Stimulated activated CD4-positive, alpha-beta T cell treated with anti-CD3 and anti-CD28 coated beads, TNF-alpha, amount 100 ng/mL, for 48 hours (primary cell): Measurements from ENCODE around the gene NDUFA12.
"Not testable (repeated sequence)": the region's sequence is repeated elsewhere in the genome, so short reads cannot be mapped to it uniquely, and the experiment has no call there.

Source experiments
- DNase-seq, 3 donors: peaks; one replicate each; pipeline ENCODE4 v3.0.0-alpha.2; 2020; ENCODE audit warnings: low read depth in 3 of 3

Gene NDUFA12

DNA sequence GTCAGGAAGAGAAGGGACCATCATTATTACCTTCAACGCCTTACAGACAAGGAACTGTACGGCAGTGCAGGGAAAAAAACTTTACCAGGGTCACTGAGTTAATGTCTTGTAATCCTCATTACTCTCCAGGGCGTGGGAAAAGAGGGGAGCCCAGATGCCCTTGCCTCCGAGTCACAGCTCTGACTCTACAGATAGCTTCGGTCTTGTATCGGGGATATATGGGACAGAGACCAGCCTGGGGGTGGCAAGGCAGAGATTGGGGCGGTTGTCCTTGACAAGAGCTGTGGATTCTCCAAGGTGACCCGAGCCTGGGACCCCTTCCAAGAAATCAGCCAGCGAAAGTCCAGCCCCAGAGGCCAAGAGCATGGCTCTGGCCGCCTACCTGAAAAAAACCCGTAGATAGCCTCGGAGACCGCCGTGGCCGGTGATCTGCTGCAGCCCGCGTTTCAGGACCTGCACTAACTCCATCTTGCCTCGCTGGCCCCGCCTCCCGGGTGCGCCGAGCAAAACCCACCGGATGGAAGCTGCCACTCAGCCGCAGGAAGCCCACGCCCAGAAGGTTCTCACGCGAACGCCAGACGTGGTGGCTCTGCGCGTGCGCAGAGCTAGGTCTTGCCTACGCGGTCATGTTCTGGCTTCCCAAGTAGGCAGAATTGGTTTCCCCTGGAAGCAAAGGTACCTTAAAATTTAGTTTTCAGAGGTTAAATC lies at the start of gene NDUFA12:
Gene NDUFA12 (minus strand): TSS at position 485 of the 708 bp plus-strand sequence. CDS start 17 bp downstream, at position 468.
- DNase-seq = peak; percentile 91 to 93 (median 91)

- no peak for DNase-seq
These were observed 47.7 kb upstream of the NDUFA12 start for GRCh38 chr12:95051241-95051640.

DNA sequence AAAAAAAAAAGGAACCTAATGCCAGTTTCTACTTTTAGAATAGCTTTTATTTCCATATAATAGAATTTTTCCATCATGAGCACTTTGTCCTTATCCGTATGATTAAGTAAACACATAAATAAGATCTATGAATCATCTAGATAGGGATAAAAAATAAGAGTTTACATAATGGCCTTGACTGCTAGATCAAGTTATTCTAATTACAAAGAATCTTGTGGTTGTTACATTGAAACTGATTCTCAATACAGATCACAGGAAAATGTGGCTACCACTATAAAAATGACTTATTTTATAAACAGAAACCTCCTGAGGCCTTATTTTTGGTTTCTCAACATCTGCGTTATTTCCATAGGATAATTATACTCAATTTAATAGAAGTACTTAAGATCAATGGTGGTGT lies 34.4 kb upstream of the NDUFA12 start:
- DNase-seq = no peak

- no peak for DNase-seq
These were observed 31.3 kb upstream of the NDUFA12 start for GRCh38 chr12:95034750-95035149.

DNA sequence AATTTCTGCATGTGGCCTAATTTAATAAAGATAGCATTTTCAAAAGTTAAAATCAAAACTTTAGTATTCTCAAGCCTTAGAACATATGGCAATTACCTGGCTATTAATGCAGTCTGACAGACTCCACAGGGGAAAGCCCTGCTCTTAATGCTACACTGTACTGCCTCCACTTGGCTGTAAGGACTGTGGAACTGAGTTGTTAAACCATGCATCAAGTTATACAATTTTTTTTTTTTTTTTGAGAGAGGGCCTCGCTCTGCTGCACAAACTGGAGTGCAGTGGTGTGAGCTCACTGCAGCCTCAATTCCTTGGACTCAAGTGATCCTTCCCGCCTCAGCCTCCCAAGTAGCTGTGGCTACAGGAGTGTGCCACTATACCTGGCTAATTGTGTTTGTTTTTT lies 19.0 kb upstream of the NDUFA12 start:
- no peak for DNase-seq

DNA sequence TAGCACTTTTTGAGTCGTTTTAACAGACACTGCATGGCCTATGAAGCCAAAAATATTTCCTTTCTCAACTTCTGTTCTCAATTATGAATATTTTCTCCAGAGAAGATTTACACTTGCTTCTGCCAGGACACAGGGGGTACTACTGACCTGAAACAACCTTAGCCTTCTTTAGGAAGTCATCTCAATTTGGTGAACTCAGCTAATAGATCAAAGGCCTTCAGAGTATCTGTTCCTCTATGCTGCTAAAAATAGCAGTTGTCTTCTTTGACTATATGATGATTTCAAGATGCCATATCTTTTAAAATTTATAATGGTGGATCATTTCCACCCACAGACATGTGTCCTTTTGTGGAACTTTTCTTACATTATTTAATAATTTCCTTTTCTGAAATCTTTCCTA lies 14.0 kb upstream of the NDUFA12 start:
- no peak for DNase-seq

DNA sequence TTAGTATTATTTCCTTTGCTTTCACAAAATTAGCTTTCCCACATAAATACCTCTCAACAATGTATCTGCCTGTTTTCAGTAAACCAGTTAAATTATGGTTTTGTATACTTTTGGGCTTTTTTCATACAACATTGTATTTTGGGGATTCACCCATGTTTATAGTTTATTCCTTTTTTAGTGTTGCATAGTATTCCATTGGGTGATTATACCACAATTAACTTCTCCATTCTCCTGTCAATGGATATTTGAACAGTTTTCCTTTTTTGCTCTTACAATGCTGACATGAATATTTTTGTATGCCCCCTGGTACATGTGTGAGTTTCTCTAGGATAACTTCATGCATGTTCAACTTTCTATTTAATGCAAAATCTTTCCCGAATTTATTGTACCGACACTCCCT lies 12.6 kb upstream of the NDUFA12 start:
- DNase-seq = no peak

DNA sequence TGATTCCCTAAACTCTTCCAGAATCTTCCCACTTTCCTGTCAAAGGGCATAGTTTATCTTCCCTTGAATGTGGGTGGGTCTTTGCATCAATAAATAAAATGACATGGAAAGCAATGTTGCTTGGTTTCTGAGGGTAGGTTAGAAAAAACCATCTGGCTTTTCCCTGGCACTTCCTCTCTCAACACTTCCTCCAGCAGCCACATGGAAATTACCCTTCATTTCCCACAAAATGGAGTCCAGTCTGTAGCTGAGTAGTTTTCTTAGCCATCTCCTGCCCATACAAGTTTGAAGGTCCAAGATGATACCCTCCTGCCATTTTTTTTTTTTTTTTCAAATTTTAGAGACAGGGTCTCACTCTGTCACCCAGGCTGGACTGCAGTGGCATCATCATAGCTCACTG lies 11.1 kb upstream of the NDUFA12 start:
- DNase-seq = no peak

DNA sequence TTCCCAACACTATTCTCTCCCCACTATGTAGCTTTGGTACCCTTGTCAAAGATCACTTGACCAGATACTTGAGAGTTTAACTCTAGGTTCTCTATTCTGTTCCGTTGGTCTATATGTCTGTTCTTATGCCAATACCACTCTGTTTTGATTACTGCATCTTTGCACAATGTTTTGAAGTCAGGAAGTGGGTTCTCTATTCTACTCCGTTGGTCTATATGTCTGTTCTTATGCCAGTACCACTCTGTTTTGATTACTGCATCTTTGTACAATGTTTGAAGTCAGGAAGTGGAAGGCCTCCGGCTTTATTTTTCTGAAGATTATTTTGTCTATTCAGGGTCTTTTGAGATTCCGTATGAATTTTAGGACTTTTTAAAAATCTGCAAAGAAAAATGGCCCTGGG lies 2.7 kb upstream of the NDUFA12 start:
- no peak for DNase-seq

DNA sequence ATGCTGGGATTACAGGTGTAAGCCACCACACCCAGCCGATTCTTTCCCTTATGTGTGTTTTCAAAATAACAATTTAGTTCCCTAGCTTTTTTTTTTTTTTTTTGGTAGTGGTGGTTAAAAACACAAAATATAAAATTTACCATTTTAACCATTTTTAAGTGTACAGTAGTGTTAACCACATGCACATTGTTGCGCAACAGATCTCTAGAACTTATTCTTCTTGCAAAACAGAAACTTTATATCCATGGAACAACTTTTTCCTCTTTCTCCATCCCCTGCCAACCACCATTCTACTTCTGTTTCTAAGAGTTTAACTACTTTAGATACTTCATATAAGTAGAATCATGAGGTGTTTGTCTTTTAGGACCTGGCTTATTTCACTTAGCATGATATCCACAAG lies 1.1 kb upstream of the NDUFA12 start:
- DNase-seq = no peak

DNA sequence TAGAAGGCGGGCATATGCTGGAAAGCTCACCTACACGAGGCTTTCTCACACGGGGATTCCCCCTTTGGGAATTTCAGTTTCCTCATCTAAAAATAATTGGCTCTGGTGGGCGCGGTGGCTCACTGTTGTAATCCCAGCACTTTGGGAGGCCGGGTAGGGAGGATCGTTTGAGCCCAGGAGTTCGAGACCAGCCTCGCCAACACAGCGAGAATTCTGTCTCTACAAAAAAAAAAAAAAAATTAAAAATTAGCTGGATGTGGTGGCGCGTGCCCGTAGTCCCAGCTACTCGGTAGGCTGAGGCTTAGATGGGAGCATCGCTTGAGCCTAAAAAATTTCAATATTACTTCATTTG lies 400 bp upstream of the NDUFA12 start:
- DNase-seq = no peak

DNA sequence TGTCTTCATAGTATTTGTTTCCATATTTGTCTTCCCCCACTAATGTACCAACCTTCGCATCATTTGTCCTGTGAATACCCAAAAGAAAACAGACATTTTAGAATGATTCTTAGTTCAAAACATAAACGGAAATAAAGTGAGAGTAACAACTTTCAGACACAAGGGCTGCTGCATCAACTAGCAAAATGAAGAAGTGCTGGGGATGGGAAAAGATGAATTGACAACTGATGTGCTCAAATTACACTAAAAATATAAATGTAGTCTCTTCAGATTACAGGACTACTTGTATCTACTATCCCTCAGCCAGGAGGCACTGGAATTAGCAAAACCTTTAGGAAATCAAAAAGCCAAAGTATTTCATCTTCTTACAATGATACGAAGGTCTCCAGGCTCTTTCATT lies 743 bp downstream of the NDUFA12 start:
- no peak for DNase-seq

DNA sequence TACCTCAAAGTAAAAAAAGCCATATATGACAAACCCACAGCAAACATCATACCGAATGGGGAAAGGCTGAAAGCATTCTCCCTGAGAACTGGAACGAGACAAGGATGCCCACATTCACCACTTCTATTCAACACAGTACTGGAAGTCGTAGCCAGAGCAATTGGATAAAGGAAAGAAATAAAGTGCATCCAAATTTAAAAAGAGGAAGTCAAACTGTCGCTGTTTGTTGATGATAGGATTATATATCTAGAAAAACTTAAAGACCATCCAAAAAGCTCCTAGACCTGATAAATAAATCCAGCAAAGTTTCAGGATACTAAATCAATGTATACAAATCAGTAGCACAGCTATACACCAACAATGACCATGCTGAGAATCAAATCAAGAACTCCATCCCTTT lies 5.2 kb downstream of the NDUFA12 start:
- DNase-seq = no peak

GRCh38 chr12:94997726-94998125 lies 5.8 kb downstream of the NDUFA12 start:
- DNase-seq = no peak

DNA sequence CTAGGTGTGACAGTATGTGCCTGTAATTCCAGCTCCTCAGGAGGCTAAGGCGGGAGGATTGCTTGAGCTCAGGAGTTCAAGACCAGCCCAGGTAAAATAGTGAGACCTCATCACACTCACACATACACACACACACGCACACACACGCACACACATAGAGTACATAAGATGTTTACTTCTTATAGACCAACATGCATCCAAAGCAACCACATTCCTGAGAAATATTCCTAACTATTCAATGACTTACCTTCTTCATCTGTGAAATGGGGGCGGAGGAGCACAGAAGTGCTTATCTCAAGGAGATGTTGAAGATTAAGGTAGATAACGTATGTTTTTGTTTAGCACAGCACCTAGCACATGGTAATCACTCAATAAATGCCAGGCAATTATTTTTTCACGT lies 6.4 kb downstream of the NDUFA12 start:
- DNase-seq = no peak

DNA sequence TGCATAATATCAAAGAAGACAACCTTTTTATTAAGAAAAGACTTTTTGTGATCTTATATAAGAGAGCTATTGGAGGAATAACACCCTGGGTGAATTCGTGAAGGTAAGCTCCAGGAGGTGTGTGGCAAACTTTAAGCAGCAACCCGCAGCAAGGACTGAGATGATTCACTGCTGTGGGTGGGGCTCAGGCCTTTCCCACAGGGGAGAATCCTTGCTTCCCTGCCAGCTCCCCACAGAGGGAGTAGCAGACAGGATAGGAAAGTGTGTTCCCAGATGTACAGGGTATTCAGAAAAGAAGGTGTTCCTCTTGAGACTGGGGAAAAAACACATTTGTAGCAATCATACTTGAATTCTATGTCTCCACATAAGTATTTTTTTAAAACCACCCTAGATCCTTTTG lies 9.2 kb downstream of the NDUFA12 start:
- no peak for DNase-seq

DNA sequence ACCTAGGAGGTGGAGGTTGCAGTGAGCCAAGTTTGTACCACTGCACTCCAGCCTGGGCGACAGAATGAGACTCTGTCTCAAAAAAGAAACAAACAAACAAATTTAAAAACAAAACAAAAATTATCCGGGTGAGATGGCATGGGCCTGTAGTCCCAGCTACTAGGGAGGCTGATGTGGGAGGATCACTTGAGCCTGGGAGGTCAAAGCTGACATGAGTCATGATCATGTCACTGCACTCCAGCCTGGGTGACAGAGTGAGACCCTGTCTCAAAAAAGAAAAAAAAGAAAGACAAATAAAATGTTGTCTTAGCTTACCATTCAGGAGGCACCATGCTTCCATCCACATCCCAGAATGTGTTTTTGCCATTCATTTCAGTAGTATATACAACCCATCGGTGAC lies 9.6 kb downstream of the NDUFA12 start:
- DNase-seq = not testable (repeated sequence)

- DNase-seq = no peak
These were observed 13.3 kb downstream of the NDUFA12 start for GRCh38 chr12:94990222-94990621.

- no peak for DNase-seq
These were observed 15.0 kb downstream of the NDUFA12 start for GRCh38 chr12:94988471-94988870.

DNA sequence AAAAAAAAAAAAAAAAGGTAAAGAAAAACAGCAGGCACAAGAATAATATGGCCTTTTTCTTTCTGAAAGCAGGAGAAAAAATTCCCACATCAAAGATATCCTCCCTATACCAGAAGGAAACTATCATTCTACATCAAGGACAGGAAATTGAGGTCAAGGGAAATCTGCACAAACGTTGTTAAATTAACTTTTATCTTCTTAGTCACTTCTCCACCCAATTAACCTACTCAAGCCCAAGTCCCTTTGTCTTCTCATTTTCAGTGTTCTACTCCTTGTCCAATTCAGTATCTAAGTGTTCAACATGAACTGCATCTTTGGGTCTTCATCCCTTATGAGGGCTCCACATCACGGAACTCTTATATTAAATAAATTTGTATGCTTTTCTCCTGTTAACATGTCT lies 15.7 kb downstream of the NDUFA12 start:
- DNase-seq = no peak

- no peak for DNase-seq
These were observed 16.3 kb downstream of the NDUFA12 start for GRCh38 chr12:94987076-94987669.

DNA sequence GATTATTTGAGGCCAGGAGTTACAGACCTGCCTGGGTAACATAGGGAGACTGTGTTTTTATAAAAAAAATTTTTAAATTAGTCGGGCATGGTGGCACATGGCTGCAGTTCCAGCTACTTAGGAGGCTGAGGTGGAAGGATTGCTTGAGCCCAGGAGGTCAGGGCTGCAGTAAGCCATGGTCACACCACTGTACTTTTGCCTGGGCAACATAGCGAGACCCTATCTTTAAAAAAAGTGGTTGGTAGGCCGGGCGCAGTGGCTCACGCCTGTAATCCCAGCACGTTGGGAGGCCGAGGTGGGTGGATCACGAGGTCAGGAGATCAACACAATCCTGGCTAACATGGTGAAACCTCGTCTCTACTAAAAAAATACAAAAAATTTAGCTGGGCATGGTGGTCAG lies 18.4 kb downstream of the NDUFA12 start:
- DNase-seq = not testable (repeated sequence)

- no peak for DNase-seq
These were observed 20.2 kb downstream of the NDUFA12 start for GRCh38 chr12:94983321-94983720.

DNA sequence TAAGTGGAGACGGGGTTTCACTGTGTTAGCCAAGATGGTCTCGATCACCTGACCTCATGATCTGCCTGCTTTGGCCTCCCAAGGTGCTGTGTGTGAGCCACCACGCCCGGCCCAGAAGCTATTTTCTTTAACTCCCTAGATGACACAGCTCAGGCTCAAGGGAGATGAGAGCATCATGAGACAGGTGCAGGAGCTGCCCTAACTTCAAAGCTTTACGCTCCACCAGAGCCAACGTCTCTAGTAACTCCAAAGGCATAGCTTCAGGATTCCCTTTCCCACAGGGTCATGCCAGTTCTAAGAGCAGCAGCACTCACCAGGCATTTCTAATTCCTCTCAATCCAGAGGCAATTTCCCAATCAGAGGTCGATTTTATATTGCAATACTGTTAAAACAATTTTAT lies 21.0 kb downstream of the NDUFA12 start:
- DNase-seq = no peak
